Measurements from ENCODE around the gene ARHGAP26.

Gene ARHGAP26

GRCh38 chr5:142845954-142846398 lies 75.8 kb downstream of the ARHGAP26 start:
- TF ChIP-seq, protein P1, sequence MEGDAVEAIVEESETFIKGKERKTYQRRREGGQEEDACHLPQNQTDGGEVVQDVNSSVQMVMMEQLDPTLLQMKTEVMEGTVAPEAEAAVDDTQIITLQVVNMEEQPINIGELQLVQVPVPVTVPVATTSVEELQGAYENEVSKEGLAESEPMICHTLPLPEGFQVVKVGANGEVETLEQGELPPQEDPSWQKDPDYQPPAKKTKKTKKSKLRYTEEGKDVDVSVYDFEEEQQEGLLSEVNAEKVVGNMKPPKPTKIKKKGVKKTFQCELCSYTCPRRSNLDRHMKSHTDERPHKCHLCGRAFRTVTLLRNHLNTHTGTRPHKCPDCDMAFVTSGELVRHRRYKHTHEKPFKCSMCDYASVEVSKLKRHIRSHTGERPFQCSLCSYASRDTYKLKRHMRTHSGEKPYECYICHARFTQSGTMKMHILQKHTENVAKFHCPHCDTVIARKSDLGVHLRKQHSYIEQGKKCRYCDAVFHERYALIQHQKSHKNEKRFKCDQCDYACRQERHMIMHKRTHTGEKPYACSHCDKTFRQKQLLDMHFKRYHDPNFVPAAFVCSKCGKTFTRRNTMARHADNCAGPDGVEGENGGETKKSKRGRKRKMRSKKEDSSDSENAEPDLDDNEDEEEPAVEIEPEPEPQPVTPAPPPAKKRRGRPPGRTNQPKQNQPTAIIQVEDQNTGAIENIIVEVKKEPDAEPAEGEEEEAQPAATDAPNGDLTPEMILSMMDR (IDR thresholded peaks at IDR 0.05; ENCODE audit: low read length): no peak
- no peak for TF ChIP-seq EZH2 (IDR thresholded peaks at IDR 0.05; ENCODE audit: borderline replicate concordance, low read length)
- H2AFZ ChIP-seq (ENCODE audit: low read length): no peak overlapping the region
- H3K36me3 ChIP-seq (ENCODE audit: insufficient read depth, low read length): no peaks in the 10 kb centered on the region
- no peak overlapping the region for H3K27ac ChIP-seq (ENCODE audit: low read depth, low read length, poor library complexity, severe bottlenecking)
- H3K4me2 ChIP-seq (ENCODE audit: low read length): no peak overlapping the region
- H3K9me3 ChIP-seq (ENCODE audit: low read length): no peaks in the 10 kb centered on the region
- H3K4me1 ChIP-seq (ENCODE audit: insufficient read depth, low read length, severe bottlenecking): no peaks in the 10 kb centered on the region
- no peak overlapping the region for H3K9ac ChIP-seq (ENCODE audit: low read length)
- no peaks in the 10 kb centered on the region for H3K27me3 ChIP-seq (ENCODE audit: insufficient read depth, low read length)
- H4K20me1 ChIP-seq (ENCODE audit: insufficient read depth, low read length): no peaks in the 10 kb centered on the region
- no peaks in the 10 kb centered on the region for H3F3A ChIP-seq (ENCODE audit: insufficient read depth, low read length)
- no peaks in the 10 kb centered on the region for H3K79me2 ChIP-seq (ENCODE audit: insufficient read depth, low read length)
- H3K9me2 ChIP-seq (ENCODE audit: low read depth, low read length): no peaks in the 10 kb centered on the region
- no peak overlapping the region for H3K4me3 ChIP-seq (ENCODE audit: low read depth, low read length, poor library complexity, severe bottlenecking)

- no peaks in the 10 kb centered on the region for H3K9me2 ChIP-seq (ENCODE audit: low read depth, low read length)
- no peaks in the 10 kb centered on the region for H3K9me3 ChIP-seq (ENCODE audit: low read length)
- H3K4me2 ChIP-seq (ENCODE audit: low read length): no peak overlapping the region
- no peaks in the 10 kb centered on the region for H4K20me1 ChIP-seq (ENCODE audit: insufficient read depth, low read length)
- H3K79me2 ChIP-seq (ENCODE audit: insufficient read depth, low read length): no peaks in the 10 kb centered on the region
- no peaks in the 10 kb centered on the region for H3F3A ChIP-seq (ENCODE audit: insufficient read depth, low read length)
- H3K27me3 ChIP-seq (ENCODE audit: insufficient read depth, low read length): no peaks in the 10 kb centered on the region
- no peak overlapping the region for H3K9ac ChIP-seq (ENCODE audit: low read length)
- no peak overlapping the region for H3K27ac ChIP-seq (ENCODE audit: low read depth, low read length, poor library complexity, severe bottlenecking)
- no peak overlapping the region for H2AFZ ChIP-seq (ENCODE audit: low read length)
- no peaks in the 10 kb centered on the region for H3K4me1 ChIP-seq (ENCODE audit: insufficient read depth, low read length, severe bottlenecking)
- H3K36me3 ChIP-seq (ENCODE audit: insufficient read depth, low read length): no peaks in the 10 kb centered on the region
- no peak overlapping the region for H3K4me3 ChIP-seq (ENCODE audit: low read depth, low read length, poor library complexity, severe bottlenecking)
- TF ChIP-seq, protein P1 (IDR thresholded peaks at IDR 0.05; ENCODE audit: low read length): no peak
- no peak for TF ChIP-seq EZH2 (IDR thresholded peaks at IDR 0.05; ENCODE audit: borderline replicate concordance, low read length)
These were observed 76.2 kb downstream of the ARHGAP26 start for GRCh38 chr5:142846406-142846805.

DNA sequence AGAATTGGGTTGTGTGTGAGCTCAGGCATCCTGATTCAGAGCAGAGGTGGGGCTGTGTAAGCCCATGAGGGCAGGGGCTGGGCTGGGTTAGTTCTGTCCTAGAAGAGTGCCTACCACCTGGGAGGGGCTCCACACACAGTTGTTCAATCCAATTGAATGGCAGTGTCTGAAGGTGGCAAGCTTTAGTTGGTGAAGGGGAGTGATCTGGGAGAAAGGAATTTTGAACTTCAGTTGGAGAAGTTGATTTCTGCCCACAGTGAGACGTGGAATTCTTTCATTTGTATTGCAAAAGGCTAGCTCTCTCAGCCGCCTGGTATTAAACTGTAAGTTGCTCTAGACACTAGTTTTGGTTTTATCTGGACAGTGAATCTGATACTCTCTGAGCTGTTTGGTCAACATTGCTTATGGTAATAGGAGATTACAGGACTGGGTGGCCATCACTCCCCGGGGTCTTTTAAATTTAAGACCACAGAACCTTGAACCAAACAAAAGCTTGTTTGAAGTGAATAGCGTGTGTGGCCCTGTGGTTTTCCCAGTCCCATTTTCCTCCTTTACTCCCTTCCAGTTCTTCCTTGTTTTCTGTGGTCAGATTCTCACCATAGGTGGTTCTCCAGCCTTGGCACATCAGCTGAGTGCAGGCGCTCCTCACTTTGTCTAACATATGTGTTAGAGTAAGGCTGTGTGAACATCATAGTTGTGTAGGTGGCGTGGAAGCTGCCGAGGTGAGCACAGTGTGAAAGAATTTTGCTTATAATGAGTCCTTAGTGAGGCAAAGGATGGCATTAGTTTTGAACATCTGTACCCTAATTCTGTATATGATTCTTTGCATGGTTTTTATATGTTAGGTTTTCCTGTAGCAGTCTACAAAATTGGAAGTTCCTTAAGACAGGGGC lies 78.0 kb downstream of the ARHGAP26 start:
- Histone ChIP-seq H3F3A (ENCODE audit: insufficient read depth, low read length) (no peaks in the 10 kb centered on the region), H2AFZ (ENCODE audit: low read length) (no peak overlapping the region), H3K9ac (ENCODE audit: low read length) (no peak overlapping the region), H3K4me3 (ENCODE audit: low read depth, low read length, poor library complexity, severe bottlenecking) (no peak overlapping the region), H3K79me2 (ENCODE audit: insufficient read depth, low read length) (no peaks in the 10 kb centered on the region), H3K27me3 (ENCODE audit: insufficient read depth, low read length) (0 out of 2 replicates have a peak, but pooled peaks cover 5% of the 10 kb centered on the region), H3K36me3 (ENCODE audit: insufficient read depth, low read length) (no peaks in the 10 kb centered on the region), H3K9me3 (ENCODE audit: low read length) (no peaks in the 10 kb centered on the region), H3K9me2 (ENCODE audit: low read depth, low read length) (no peaks in the 10 kb centered on the region), H4K20me1 (ENCODE audit: insufficient read depth, low read length) (no peaks in the 10 kb centered on the region), H3K27ac (ENCODE audit: low read depth, low read length, poor library complexity, severe bottlenecking) (no peak overlapping the region), H3K4me2 (ENCODE audit: low read length) (no peak overlapping the region), H3K4me1 (ENCODE audit: insufficient read depth, low read length, severe bottlenecking) (no peaks in the 10 kb centered on the region)
- TF ChIP-seq, protein P1 (IDR thresholded peaks at IDR 0.05; ENCODE audit: low read length): no peak
- TF ChIP-seq EZH2 (IDR thresholded peaks at IDR 0.05; ENCODE audit: borderline replicate concordance, low read length): no peak
